Panc1 (cell line): ENCODE data around the gene PRDX3. TPM values are rescaled to one million over a fixed set of nuclear protein-coding genes. Genes with fewer than 3 reads are reported as not detected.

Experiments
- ATAC-seq: fragments of 200-7000 bp; cut with Tn5 transposase; 2 replicates; pipeline ENCODE4 v1.9.1; 2020; ENCODE audit warnings: mild to moderate bottlenecking, moderate library complexity
- BruUV-seq: library from RNA; stranded (reverse); fragments of 400-500 nt; replicated peaks from 2 replicates; lab custom pipeline; 2021; lab: Mats Ljungman, UMichigan
- CTCF ChIA-PET: fragments of 300-600 bp; sonication (Branson Sonifier 250); formaldehyde crosslinking; loops from one replicate; lab custom pipeline; 2022; ENCODE audit warnings: antibody characterized with exemption; lab: Charles Lee
- POLR2A ChIA-PET: fragments of 300-600 bp; sonication (Branson Sonifier 250); formaldehyde crosslinking; loops from one replicate; lab custom pipeline; 2022; ENCODE audit warnings: antibody characterized with exemption; lab: Charles Lee
- DNase-seq: peaks from one replicate; pipeline ENCODE4 v3.0.0-alpha.2; 2010; ENCODE audit warnings: low read depth, low spot score
- H3K27ac ChIP-seq: 2 replicates; pipeline ENCODE4 v1.5.1; 2011; ENCODE audit warnings: mild to moderate bottlenecking, low read length, inconsistent platforms
- H3K27me3 ChIP-seq: fragments of 200-500 bp; sonication (Bioruptor generic); 2 replicates; pipeline ENCODE4 v1.6.0; 2014; ENCODE audit warnings: low read length, inconsistent platforms; ENCODE audit not compliant: control insufficient read depth, insufficient read depth
- H3K36me3 ChIP-seq: fragments of 200-500 bp; sonication (Bioruptor generic); 2 replicates; pipeline ENCODE4 v1.5.1; 2014; ENCODE audit warnings: inconsistent platforms, mild to moderate bottlenecking, low read length, moderate library complexity; ENCODE audit not compliant: control insufficient read depth, insufficient read depth
- H3K4me1 ChIP-seq: 2 replicates; pipeline ENCODE4 v1.5.1; 2011; ENCODE audit warnings: inconsistent platforms, mild to moderate bottlenecking, low read length, moderate library complexity; ENCODE audit not compliant: control insufficient read depth, insufficient read depth
- H3K4me3 ChIP-seq, 2 experiments: 2 replicates each; pipeline ENCODE4 v1.5.1; 2011 to 2012; ENCODE audit warnings: low read depth in 2 of 2, low read length in 2 of 2, mild to moderate bottlenecking in 2 of 2, inconsistent platforms in 1 of 2, moderate library complexity in 1 of 2
- H3K9me3 ChIP-seq: fragments of 200-500 bp; sonication (Bioruptor generic); 2 replicates; pipeline ENCODE4 v1.5.1; 2014; ENCODE audit warnings: low read depth, mild to moderate bottlenecking, inconsistent platforms, low read length, moderate library complexity; ENCODE audit not compliant: control insufficient read depth, insufficient read depth
- POLR2AphosphoS5 ChIP-seq: IDR thresholded peaks from 2 replicates; pipeline ENCODE4 v1.6.1; 2012; ENCODE audit warnings: mild to moderate bottlenecking, low read depth, low read length, moderate library complexity
- SIN3A ChIP-seq: IDR thresholded peaks from 2 replicates; pipeline ENCODE4 v1.6.1; 2012; ENCODE audit warnings: low read depth, mild to moderate bottlenecking, low read length, moderate library complexity, borderline replicate concordance; ENCODE audit not compliant: insufficient read depth
- TCF7L2 ChIP-seq: IDR thresholded peaks from 2 replicates; pipeline ENCODE4 v1.6.1; 2011; ENCODE audit warnings: mild to moderate bottlenecking, low read depth, low read length, inconsistent platforms
- in situ Hi-C: cut with HindIII; loops from 2 replicates; pipeline ENCODE4 v1.10.0; 2016; ENCODE audit warnings: low sequenced_read_pairs, low pct_unique_long_range_greater_than_20kb
- intact Hi-C: fragments of 100-400 bp; cut with micrococcal nuclease; formaldehyde crosslinking; loops from one replicate; pipeline ENCODE4 v1.10.0; 2022; ENCODE audit not compliant: unreplicated experiment
- total RNA-seq: library from RNA; stranded (reverse); gene quantifications from one replicate; pipeline ENCODE4 v1.2.1, GENCODE V29; 2021; ENCODE audit not compliant: unreplicated experiment
- TF ChIP-seq, protein P1 (sequence below): fragments of 450-650 bp; IDR thresholded peaks from 2 replicates; pipeline ENCODE4 v1.5.1; 2017; ENCODE audit warnings: mild to moderate bottlenecking
- TF ChIP-seq, protein P2 (sequence below), 2 experiments: IDR thresholded peaks; 2 replicates each; pipeline ENCODE4 v1.6.1; 2011 to 2012; ENCODE audit warnings: low read depth in 2 of 2, control low read depth in 1 of 2, low read length in 1 of 2, mild to moderate bottlenecking in 1 of 2, moderate library complexity in 1 of 2; ENCODE audit not compliant: insufficient read depth in 1 of 2

PRDX3 gene
- total RNA-seq, 1 experiment from 2014 or later = 235 TPM

DNA sequence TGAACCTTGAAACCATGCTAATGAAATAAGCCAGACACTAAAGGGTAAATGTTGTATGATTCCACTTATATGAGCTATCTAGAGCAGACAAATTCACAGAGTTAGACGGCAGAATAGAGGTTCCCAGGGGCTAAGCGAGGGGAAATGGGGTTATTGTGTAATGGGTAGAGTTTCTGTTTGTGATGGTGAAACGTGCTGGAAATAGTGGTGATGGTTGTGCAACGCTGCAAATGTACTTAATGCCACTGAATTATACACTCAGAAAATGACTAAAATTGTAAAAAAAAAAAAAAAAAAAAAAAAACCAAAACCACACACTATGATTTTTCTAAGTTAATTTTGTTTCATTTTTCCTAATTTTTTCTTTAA, 43.1 kb downstream of the PRDX3 start:
- Histone ChIP-seq H3K36me3 (peaks cover 8% of the 10 kb centered on the region; the same call in 1 of the 2 replicates), H3K4me1 (peaks cover 6% of the 10 kb centered on the region; the same call in 1 of the 2 replicates), H3K27ac (no peak overlapping the region), H3K9me3 (no peaks in the 10 kb centered on the region), H3K27me3 (no peaks in the 10 kb centered on the region), H3K4me3 (no peak overlapping the region)
- no peak for TF ChIP-seq TCF7L2
- TF ChIP-seq, protein P1, sequence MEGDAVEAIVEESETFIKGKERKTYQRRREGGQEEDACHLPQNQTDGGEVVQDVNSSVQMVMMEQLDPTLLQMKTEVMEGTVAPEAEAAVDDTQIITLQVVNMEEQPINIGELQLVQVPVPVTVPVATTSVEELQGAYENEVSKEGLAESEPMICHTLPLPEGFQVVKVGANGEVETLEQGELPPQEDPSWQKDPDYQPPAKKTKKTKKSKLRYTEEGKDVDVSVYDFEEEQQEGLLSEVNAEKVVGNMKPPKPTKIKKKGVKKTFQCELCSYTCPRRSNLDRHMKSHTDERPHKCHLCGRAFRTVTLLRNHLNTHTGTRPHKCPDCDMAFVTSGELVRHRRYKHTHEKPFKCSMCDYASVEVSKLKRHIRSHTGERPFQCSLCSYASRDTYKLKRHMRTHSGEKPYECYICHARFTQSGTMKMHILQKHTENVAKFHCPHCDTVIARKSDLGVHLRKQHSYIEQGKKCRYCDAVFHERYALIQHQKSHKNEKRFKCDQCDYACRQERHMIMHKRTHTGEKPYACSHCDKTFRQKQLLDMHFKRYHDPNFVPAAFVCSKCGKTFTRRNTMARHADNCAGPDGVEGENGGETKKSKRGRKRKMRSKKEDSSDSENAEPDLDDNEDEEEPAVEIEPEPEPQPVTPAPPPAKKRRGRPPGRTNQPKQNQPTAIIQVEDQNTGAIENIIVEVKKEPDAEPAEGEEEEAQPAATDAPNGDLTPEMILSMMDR = no peak
- TF ChIP-seq, protein P2, sequence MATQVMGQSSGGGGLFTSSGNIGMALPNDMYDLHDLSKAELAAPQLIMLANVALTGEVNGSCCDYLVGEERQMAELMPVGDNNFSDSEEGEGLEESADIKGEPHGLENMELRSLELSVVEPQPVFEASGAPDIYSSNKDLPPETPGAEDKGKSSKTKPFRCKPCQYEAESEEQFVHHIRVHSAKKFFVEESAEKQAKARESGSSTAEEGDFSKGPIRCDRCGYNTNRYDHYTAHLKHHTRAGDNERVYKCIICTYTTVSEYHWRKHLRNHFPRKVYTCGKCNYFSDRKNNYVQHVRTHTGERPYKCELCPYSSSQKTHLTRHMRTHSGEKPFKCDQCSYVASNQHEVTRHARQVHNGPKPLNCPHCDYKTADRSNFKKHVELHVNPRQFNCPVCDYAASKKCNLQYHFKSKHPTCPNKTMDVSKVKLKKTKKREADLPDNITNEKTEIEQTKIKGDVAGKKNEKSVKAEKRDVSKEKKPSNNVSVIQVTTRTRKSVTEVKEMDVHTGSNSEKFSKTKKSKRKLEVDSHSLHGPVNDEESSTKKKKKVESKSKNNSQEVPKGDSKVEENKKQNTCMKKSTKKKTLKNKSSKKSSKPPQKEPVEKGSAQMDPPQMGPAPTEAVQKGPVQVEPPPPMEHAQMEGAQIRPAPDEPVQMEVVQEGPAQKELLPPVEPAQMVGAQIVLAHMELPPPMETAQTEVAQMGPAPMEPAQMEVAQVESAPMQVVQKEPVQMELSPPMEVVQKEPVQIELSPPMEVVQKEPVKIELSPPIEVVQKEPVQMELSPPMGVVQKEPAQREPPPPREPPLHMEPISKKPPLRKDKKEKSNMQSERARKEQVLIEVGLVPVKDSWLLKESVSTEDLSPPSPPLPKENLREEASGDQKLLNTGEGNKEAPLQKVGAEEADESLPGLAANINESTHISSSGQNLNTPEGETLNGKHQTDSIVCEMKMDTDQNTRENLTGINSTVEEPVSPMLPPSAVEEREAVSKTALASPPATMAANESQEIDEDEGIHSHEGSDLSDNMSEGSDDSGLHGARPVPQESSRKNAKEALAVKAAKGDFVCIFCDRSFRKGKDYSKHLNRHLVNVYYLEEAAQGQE (IDR thresholded peaks at IDR 0.05; ENCODE audit: insufficient read depth in 1 of 2, low read depth in 2 of 2, low read length in 1 of 2) = no peak
- POLR2A ChIA-PET = no interaction called here
- DNase-seq = no peak
- in situ Hi-C loops (no loop called here), intact Hi-C loops (no loop called here)
- CTCF ChIA-PET = interaction anchor here (0.6 kb wide), 1 partner anchor 353 kb away, joined by 8 read pairs; no protein-coding TSS in a partner anchor
- no TSS peak for BruUV-seq
- ATAC-seq = no peak

DNA sequence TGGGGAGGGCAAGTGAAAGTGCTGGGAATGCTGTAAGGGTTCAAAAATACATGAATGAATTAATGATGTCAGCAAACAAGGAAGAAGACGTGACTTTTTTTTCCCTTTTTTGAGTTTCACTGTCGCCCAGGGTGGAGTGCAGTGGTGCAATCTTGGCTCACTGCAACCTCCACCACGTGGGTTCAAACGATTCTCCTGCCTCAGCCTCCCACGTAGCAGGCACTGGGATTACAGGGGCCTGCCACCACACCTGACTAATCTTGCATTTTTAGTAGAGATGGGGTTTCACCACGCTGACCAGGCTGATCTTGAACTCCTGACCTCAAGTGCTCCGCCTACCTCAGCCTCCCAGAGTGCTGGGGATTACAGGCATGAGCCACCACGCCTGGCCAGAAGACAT, 44.7 kb downstream of the PRDX3 start:
- H3K36me3 ChIP-seq = peaks cover 13% of the 10 kb centered on the region
- ChIA-PET CTCF (no interaction called here), POLR2A (no interaction called here)
- H3K4me1 ChIP-seq = peaks cover 6% of the 10 kb centered on the region; the same call in 1 of the 2 replicates
- no peak overlapping the region for H3K4me3 ChIP-seq
- in situ Hi-C loops = no loop called here
- H3K9me3 ChIP-seq = no peaks in the 10 kb centered on the region
- ATAC-seq = no peak
- H3K27me3 ChIP-seq = no peaks in the 10 kb centered on the region
- DNase-seq = no peak
- no peak overlapping the region for H3K27ac ChIP-seq
- intact Hi-C loops = no loop called here
- TF ChIP-seq TCF7L2 = no peak
- TF ChIP-seq, protein P1 = no peak
- TF ChIP-seq, protein P2 (IDR thresholded peaks at IDR 0.05; ENCODE audit: insufficient read depth in 1 of 2, low read depth in 2 of 2, low read length in 1 of 2) = no peak
- no peak for TF ChIP-seq SIN3A
- TF ChIP-seq POLR2AphosphoS5 = no peak
- BruUV-seq = no TSS peak
